Neural progenitor cell (in vitro differentiated cells): ENCODE results near the gene RBBP5.

ENCODE experiments used
- EZH2 ChIP-seq: fragments of 200-600 bp; sonication (generic); IDR thresholded peaks from 2 replicates; pipeline ENCODE4 v1.6.1; 2017; ENCODE audit warnings: antibody characterized with exemption, mild to moderate bottlenecking, moderate library complexity
- EZH2phosphoT487 ChIP-seq: fragments of 200-600 bp; sonication (generic); IDR thresholded peaks from 2 replicates; pipeline ENCODE4 v1.6.1; 2017; ENCODE audit warnings: antibody characterized with exemption
- TF ChIP-seq, protein P1 (sequence below): fragments of 200-600 bp; sonication (generic); IDR thresholded peaks from 2 replicates; pipeline ENCODE4 v1.5.1; 2017; ENCODE audit warnings: antibody characterized with exemption, mild to moderate bottlenecking

DNA sequence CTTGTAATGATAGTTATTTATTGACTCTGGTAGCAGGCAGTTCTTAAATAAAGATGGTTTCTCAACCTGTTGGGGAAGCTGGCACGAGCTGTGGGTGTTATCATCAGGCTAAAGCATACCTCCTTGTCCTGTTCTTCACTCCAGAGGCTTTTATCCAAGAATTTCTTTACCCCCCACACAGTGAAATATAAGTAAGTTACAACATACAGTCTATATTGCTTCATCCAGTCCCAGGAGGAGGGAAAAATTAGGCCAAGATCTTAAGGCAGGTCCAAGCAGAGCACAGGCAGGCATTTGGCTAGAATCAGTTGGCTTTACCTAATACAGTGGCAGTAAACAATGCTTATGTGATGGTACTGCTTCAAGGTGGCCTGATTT, 43.9 kb downstream of the RBBP5 start:
- TF ChIP-seq, protein P1, sequence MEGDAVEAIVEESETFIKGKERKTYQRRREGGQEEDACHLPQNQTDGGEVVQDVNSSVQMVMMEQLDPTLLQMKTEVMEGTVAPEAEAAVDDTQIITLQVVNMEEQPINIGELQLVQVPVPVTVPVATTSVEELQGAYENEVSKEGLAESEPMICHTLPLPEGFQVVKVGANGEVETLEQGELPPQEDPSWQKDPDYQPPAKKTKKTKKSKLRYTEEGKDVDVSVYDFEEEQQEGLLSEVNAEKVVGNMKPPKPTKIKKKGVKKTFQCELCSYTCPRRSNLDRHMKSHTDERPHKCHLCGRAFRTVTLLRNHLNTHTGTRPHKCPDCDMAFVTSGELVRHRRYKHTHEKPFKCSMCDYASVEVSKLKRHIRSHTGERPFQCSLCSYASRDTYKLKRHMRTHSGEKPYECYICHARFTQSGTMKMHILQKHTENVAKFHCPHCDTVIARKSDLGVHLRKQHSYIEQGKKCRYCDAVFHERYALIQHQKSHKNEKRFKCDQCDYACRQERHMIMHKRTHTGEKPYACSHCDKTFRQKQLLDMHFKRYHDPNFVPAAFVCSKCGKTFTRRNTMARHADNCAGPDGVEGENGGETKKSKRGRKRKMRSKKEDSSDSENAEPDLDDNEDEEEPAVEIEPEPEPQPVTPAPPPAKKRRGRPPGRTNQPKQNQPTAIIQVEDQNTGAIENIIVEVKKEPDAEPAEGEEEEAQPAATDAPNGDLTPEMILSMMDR, result no peak
- TF ChIP-seq EZH2, result no peak
- no peak for TF ChIP-seq EZH2phosphoT487
